ENCODE results near the gene GRIN2B.

Gene GRIN2B

DNA sequence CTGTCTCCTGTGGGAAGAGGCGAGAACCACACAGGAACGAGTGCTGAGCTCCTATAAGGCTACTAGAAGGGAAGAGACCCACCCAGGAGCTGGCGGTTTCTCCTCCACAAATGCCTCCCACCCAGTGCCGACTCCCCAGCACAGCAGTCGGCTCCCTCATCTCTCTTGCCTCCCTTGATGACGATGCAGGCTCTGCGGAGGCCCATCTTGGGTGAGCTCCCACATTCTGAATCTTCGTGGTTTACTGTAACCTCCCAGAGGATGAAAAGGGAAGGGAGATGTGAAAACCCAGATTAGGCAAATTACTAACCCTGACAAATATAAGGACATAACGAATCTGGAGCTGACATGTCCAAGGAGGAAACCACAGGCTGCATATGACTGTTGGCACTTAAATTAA lies 23.8 kb downstream of the GRIN2B start:
- DNase-seq = no peak

DNA sequence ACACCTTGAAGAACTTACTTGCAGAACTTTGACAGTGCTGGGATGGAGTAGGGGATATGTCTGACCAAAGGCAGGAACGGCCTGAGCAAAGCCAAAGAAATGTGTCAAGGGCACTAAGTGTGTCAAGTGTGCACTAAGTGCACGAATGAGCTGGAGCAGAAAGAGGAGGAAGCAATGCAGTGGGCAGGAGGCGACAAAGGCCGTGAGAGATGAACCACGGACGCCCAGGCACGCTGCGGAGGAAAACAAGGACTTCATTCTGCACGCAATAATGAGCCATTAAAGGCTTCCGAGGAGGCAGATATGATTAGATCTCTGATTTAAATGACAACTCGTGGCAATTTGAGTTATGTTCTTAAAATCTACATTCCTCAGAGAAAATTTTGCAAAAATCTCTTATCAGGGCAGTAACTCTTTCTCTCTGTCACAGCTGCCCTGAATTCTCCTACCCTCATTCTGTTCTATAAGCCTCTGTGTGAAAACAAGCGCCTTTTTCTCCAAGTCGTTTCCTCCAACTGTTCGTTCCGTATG lies 25.3 kb downstream of the GRIN2B start:
- DNase-seq = peak in 10 of 56 donors; percentile 12 to 49 (median 22)

DNA sequence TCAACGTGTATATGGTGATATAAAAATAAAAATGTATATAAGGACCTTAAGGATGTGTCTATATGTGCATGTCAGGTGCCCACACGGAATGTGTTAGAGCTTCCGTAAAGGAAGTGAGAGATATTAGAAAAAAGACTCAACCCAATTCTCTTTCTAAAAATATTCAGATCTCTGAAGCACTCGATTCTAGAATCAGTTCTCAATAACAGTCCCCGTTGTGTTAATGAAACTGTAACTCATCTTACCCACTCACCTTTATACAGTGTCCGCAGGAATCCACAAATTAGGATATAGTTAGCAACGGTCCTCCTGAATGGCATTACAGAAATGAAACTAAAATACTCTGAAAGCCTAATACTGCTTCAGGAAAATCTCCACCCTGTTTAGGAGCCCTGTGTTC lies 29.3 kb downstream of the GRIN2B start:
- no peak for DNase-seq

DNA sequence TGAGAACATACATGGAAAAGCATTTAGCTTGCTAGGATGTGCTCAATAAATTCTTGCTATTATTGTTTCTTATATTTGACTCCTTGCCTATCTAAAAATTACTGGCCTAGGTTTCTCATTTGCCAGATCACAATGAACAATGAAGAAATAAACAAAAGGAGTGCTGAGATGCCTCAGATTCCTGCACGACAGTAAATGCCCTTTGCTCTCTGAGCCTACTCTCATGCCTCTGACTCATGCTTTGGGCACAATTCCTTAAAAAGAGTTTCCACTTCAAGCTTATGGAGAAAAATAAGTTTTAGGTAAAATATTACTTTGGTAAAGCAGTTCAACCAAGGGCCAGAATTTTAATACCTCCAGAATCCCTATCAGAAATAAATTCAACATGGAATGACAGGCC lies 30.9 kb downstream of the GRIN2B start:
- DNase-seq = no peak

DNA sequence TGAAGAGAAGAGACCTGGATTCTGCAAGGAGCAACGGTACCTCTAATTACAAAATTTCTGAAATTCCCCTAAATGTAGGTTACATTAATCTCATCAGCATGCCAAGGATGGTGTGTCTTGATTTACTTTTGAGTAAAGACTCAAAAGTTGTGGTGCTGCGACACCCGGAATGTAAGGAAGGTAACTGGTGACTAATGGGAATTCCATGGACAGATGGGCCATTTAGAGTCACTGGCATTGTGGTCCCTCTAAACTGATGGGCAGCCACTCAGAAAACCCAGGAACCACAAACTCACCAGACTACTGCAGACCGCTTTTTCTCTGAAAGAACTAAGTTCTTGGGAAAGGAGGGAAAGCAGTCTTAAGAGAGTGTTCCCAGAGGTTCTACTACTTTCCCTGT lies 32.8 kb downstream of the GRIN2B start:
- DNase-seq = no peak

DNA sequence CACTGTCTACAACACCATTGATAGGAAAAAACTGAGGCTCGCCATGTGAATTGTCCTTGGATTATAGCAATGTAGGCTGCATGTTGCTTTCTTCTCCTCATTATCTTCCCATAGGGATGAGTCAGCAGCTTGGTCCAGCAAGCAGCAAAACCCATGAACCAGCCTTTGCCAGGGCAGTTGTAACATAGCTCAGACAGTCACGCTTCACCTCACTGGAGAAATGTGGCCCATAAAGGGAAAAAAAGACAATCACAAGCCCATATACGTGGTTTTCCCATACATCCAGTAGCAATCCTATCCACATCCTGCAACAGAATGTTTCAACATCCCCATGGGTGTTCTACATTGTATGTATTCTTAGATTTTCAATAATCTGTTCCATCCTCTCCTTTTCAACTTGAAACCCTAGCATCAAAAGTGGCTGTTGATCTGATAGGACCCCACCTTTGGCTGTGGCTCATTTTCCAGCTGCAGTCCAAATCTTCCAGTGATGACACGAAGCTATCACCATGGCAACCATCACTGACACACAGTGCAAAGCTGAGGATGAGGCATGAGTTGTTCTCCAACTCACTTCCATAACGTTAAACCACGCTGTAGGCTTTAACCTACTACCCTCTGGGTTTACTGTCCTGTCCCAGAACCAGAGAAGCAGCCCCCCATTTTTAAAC lies 34.0 kb downstream of the GRIN2B start:
- peak in 1 of 56 donors; percentile 8 for DNase-seq

DNA sequence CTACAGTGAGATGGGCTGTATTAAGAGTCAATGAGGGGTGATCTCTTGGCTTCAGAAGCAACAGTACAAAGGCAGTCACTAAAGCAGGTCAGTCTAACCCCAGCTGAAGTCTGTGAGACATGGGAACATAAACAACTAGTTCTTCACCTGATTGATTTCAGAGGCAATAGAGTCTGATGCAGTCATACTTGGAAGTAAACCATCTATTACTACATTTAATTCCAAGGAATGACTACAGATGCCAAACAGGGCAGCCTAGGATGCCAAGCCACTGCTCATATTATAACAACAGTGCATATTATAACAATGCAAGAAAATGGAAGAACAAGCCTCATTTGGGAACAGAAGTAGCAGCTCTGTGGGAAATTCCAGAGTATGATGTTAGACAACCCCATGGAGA lies 35.8 kb downstream of the GRIN2B start:
- no peak for DNase-seq

DNA sequence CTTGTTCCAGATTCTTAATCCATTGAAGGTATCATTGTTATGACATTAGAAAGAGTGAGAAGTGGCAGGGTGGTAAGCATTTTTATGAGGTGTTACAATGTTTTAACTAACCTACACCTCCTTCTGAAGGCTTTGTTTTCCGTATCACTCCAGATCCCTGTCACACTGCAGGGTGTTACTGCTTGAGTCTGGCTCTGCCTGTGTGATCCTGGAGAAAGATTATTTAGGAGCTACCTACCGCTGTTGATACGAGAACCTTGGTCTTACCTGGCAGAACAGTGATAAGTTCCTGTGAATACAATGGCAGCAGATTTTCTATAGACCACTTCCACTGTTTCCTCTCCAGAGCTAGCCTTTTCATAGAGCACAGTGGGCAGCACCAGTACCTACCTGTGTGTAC lies 36.2 kb downstream of the GRIN2B start:
- DNase-seq = no peak

DNA sequence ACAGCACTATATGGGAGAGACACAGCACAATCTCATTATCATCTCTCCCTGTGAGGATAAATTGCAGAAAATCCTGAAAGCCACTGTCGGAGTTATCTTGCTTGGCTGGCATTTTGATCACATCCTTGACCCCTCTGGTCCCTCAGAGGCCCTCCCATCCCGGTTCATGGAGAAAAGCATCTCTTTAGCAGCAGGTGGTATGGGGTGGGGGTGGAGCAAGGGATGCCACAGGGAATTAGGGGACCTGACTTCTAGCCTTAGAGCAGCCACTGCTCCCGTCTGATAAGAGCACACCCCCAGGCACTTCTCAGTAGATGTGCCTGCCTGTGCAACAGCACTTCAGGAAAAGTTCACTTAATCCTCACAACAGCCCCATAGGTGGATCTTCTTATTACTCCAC lies 38.6 kb downstream of the GRIN2B start:
- DNase-seq = no peak

DNA sequence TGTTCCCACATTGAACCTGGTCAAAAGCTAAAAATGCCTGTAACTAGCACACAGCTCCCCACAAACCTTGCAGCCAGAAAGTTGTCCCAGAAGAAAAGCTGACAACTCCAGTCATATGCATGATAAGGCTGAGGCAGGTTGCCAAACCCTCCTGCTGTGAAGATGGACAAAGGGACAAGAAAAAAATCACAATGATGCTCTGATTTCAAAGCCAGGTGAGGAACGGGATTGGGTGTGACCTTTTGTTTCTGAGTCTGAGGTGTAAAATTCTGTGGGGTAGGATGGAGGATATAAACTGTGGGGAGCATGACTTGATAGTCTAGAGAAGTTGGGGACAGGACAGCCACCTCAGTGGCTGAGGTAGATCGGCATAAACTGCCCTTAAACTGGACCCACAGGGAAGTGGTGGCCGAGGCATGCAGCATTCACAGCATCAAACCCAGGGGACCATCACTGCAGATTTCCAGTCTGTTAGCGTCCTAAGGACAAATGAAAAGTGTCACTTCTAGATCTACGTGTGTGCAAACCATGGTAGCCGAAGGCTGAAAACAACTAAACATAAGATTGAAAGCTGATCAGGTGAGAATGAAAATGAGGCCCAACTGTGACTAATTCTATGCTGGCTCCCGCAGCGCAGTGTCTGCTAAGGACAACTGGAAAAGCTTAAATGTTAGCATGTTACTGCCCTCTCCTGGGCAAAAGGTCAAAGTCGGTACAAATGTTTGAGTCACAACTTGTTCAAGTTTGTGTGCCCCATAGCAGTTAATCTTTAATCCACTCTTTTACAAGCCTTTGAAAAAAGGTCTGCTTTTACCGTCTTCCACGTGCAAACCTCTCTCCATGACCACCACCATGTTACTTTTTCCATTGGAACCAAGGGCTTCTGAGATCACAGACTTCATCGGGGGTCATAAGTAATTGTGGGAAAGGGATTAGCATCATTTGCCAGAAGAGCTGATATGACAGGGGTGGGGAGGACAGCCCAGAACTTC lies 39.8 kb downstream of the GRIN2B start:
- DNase-seq = peak in 5 of 56 donors; percentile 4 to 39 (median 28)

DNA sequence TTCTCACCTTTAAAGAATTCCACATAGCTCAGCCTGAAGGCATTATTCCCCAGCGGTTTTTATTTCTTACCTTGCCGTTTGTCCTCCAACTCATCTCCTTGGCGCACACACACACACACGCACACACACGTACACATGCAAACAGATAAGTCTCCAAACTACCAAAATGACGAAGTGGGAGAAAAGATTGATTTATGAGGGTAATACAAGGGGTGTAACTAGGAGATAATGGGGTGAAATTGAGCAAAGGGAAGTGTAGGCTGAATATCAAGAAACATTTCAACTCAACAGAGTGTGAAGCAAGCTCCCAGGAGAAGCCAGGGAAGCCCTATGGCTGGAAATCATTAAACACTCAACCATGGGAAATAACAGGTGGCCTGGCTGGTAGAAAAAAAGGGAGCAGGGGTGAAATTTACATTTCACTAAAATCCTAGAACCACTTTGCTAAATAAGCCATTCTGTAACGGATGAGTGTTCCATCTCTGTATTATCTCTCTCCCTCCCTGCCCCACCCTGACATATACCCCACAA lies 41.0 kb downstream of the GRIN2B start:
- no peak for DNase-seq

DNA sequence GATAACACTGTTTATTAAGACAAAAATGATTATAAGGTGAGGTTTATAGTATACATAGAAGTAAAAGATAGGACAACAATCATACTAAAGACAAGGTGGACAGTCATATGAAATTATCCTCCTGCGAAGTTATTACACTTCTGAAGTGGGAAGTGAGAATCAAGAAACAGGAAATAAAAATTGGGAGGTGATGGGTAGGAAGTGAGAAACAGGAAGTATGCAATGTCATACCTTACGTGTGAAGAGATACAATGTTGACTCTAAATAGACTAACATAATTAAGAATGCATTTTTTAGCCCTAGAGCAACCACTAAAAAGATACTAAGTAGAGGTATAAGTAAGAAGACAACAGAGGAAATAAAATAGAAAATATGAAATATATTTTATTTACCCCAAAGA lies 43.7 kb downstream of the GRIN2B start:
- no peak for DNase-seq

DNA sequence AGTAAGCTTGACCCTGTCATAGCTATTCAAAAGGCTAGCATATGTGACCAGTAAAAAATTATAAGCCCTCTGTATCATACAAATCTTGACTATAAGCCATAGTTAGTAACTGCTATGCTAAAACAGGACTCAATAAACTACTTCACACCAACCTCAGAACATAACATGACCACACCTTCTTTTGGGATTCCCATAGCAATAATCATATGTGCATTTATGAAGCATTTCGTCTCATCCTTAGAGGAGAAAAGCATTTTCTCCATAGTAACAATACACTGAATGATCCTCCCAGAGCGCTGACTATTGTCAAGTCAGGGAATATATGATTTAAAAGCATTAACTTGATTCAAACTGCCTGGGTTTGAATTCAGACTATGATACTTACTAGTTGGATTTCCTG lies 46.2 kb downstream of the GRIN2B start:
- no peak for DNase-seq

Data from amygdala (tissue), 56 donors.